HEK293 (cell line): Measurements from ENCODE around the gene PRM3.

Source experiments
- CTCF ChIA-PET: fragments of 350-600 bp; formaldehyde crosslinking; extraction: SDS; loops from one replicate; lab custom pipeline; 2021; ENCODE audit warnings: antibody characterized with exemption; lab: Yijun Ruan, JAX
- POLR2A ChIA-PET: fragments of 300-600 bp; formaldehyde crosslinking; extraction: SDS; loops from one replicate; lab custom pipeline; 2020; ENCODE audit warnings: antibody characterized with exemption, inconsistent platforms; lab: Yijun Ruan, JAX
- H3K27ac ChIP-seq: fragments of 200-500 bp; sonication (Bioruptor generic); 2 replicates; pipeline ENCODE4 v1.5.1; 2014; ENCODE audit warnings: low read depth, low read length, control low read depth, inconsistent platforms; ENCODE audit errors: extremely low read depth
- H3K36me3 ChIP-seq, 2 experiments: fragments of 200-500 bp in 1 of 2; sonication (Bioruptor generic) in 1 of 2; 1 replicate in 1 of 2; 2 replicates in 1 of 2; pipeline ENCODE4 v1.5.1; 2014 to 2017; ENCODE audit warnings: inconsistent platforms in 2 of 2, low read length in 2 of 2; ENCODE audit not compliant: control insufficient read depth in 2 of 2, insufficient read depth in 1 of 2
- H3K4me1 ChIP-seq: fragments of 200-500 bp; sonication (Bioruptor generic); 2 replicates; pipeline ENCODE4 v1.5.1; 2014; ENCODE audit warnings: mild to moderate bottlenecking, low read length, inconsistent platforms; ENCODE audit not compliant: control insufficient read depth, insufficient read depth
- H3K4me3 ChIP-seq: 2 replicates; pipeline ENCODE4 v1.5.1; 2011; ENCODE audit warnings: low read depth, mild to moderate bottlenecking, control low read depth, low read length, moderate library complexity
- H3K9me3 ChIP-seq: fragments of 200-500 bp; sonication (Bioruptor generic); 2 replicates; pipeline ENCODE4 v1.5.1; 2014; ENCODE audit warnings: low read depth, low read length, inconsistent platforms; ENCODE audit not compliant: control insufficient read depth, insufficient read depth
- EGR2 ChIP-seq: fragments of 450-650 bp; formaldehyde crosslinking; IDR thresholded peaks from 2 replicates; pipeline ENCODE4 v1.5.1; 2016; ENCODE audit warnings: low read depth, missing biosample characterization, missing genetic modification characterization
- INSM2 ChIP-seq: fragments of 450-650 bp; formaldehyde crosslinking; IDR thresholded peaks from 2 replicates; pipeline ENCODE4 v1.5.1; 2016; ENCODE audit warnings: missing biosample characterization, missing genetic modification characterization
- SCRT1 ChIP-seq: fragments of 450-650 bp; formaldehyde crosslinking; IDR thresholded peaks from 2 replicates; pipeline ENCODE4 v1.5.1; 2016; ENCODE audit warnings: missing biosample characterization, missing genetic modification characterization, borderline replicate concordance
- SCRT2 ChIP-seq: fragments of 450-650 bp; formaldehyde crosslinking; IDR thresholded peaks from 2 replicates; pipeline ENCODE4 v1.5.1; 2016; ENCODE audit warnings: missing biosample characterization, missing genetic modification characterization
- ZFHX2 ChIP-seq: fragments of 450-650 bp; formaldehyde crosslinking; conservative IDR thresholded peaks from 2 replicates; pipeline ENCODE4 v1.5.1; 2016; ENCODE audit warnings: missing biosample characterization, missing genetic modification characterization
- ZNF19 ChIP-seq: fragments of 450-650 bp; formaldehyde crosslinking; IDR thresholded peaks from 2 replicates; pipeline ENCODE4; 2016; ENCODE audit warnings: missing biosample characterization, missing genetic modification characterization, low read depth
- ZNF623 ChIP-seq: fragments of 450-650 bp; formaldehyde crosslinking; IDR thresholded peaks from 2 replicates; pipeline ENCODE4 v1.5.1; 2016; ENCODE audit warnings: missing biosample characterization, missing genetic modification characterization
- ZNF645 ChIP-seq: fragments of 450-650 bp; formaldehyde crosslinking; IDR thresholded peaks from 2 replicates; pipeline ENCODE4; 2016; ENCODE audit warnings: missing biosample characterization, missing genetic modification characterization
- ZNF792 ChIP-seq: fragments of 450-650 bp; formaldehyde crosslinking; IDR thresholded peaks from 2 replicates; pipeline ENCODE4 v1.5.1; 2016; ENCODE audit warnings: missing biosample characterization, missing genetic modification characterization
- ZSCAN4 ChIP-seq: fragments of 450-650 bp; formaldehyde crosslinking; IDR thresholded peaks from 2 replicates; pipeline ENCODE4 v1.5.1; 2017; ENCODE audit warnings: missing biosample characterization, missing genetic modification characterization
- ZXDB ChIP-seq: fragments of 450-650 bp; formaldehyde crosslinking; IDR thresholded peaks from 2 replicates; pipeline ENCODE4 v1.5.1; 2016; ENCODE audit warnings: missing biosample characterization, missing genetic modification characterization

PRM3 gene

GRCh38 chr16:11229432-11229831 is 44.0 kb downstream of the PRM3 start:
- ChIA-PET POLR2A (interaction anchor here (1.1 kb wide), 1 partner anchor 26 kb away, joined by 3 read pairs; no protein-coding TSS in a partner anchor), CTCF (interaction anchor here (0.6 kb wide), 1 partner anchor 52 kb away, joined by 3 read pairs; no protein-coding TSS in a partner anchor)
- Histone ChIP-seq H3K4me3 (no peak overlapping the region), H3K27ac (no peak overlapping the region), H3K36me3 (no peaks in the 10 kb centered on the region), H3K9me3 (no peaks in the 10 kb centered on the region), H3K4me1 (no peaks in the 10 kb centered on the region)
- TF ChIP-seq EGR2 = peak; percentile 58; the same call in 1 of the 2 replicates
- TF ChIP-seq ZNF19 = no peak
- TF ChIP-seq ZNF792 (tag by site-specific recombination) = no peak
- peak; percentile 57 for TF ChIP-seq ZFHX2 (tag by site-specific recombination)
- TF ChIP-seq INSM2 = no peak

- no peak overlapping the region for H3K27ac ChIP-seq
- H3K4me1 ChIP-seq = no peaks in the 10 kb centered on the region
- no peaks in the 10 kb centered on the region for H3K36me3 ChIP-seq
- no peak overlapping the region for H3K4me3 ChIP-seq
- no peaks in the 10 kb centered on the region for H3K9me3 ChIP-seq
- TF ChIP-seq ZNF623 (tag by site-specific recombination) (peak; percentile 88), SCRT2 (tag by site-specific recombination) (0 out of 2 replicates have a peak, but pooled peaks have one; percentile 24), ZNF645 (no peak), SCRT1 (0 out of 2 replicates have a peak, but pooled peaks have one; percentile 12)
- POLR2A ChIA-PET = no interaction called here
- CTCF ChIA-PET = interaction anchor here (0.6 to 0.7 kb wide), 2 partner anchors 147 to 180 kb away, joined by 3 to 4 read pairs; no protein-coding TSS in a partner anchor
These were observed 47.5 kb downstream of the PRM3 start for GRCh38 chr16:11225677-11226549.

GRCh38 chr16:11224894-11225676 is 48.3 kb downstream of the PRM3 start:
- TF ChIP-seq ZSCAN4 = 0 out of 2 replicates have a peak, but pooled peaks have one; percentile 61
- TF ChIP-seq ZXDB (tag by site-specific recombination) = no peak
- Histone ChIP-seq H3K4me3 (no peak overlapping the region), H3K4me1 (no peaks in the 10 kb centered on the region), H3K9me3 (no peaks in the 10 kb centered on the region), H3K36me3 (no peaks in the 10 kb centered on the region), H3K27ac (no peak overlapping the region)
- CTCF ChIA-PET = interaction anchor here (0.6 to 0.7 kb wide), 2 partner anchors 147 to 181 kb away, joined by 3 to 4 read pairs; no protein-coding TSS in a partner anchor
- POLR2A ChIA-PET = no interaction called here
